Measurements from ENCODE around the gene FNIP2. TPM values are rescaled to one million over a fixed set of nuclear protein-coding genes. Genes with fewer than 3 reads are reported as not detected.
"Not testable (repeated sequence)": the region's sequence is repeated elsewhere in the genome, so short reads cannot be mapped to it uniquely, and the experiment has no call there.

Gene FNIP2
- total RNA-seq, 2 experiments from 2014 or later = 12.3 to 17.1 TPM

- CTCF ChIA-PET = no interaction called here
- Mint-ChIP-seq H3K4me1 (peaks cover 46% of the 10 kb centered on the region), H3K36me3 (peaks cover 5% of the 10 kb centered on the region), H3K27ac (no peak overlapping the region), H3K4me3 (no peak overlapping the region), H3K9me3 (ENCODE audit: low read depth) (no peaks in the 10 kb centered on the region), H3K27me3 (no peaks in the 10 kb centered on the region)
- no peak for ATAC-seq
- DNase-seq = no peak
Measured at GRCh38 chr4:158807691-158808090, 38.9 kb downstream of the FNIP2 start.

GRCh38 chr4:158808399-158808798 lies 39.6 kb downstream of the FNIP2 start:
- ATAC-seq = no peak
- no peak overlapping the region for H3K27ac Mint-ChIP-seq
- no peaks in the 10 kb centered on the region for H3K27me3 Mint-ChIP-seq
- H3K4me1 Mint-ChIP-seq = peaks cover 42% of the 10 kb centered on the region
- peaks cover 8% of the 10 kb centered on the region for H3K36me3 Mint-ChIP-seq
- H3K4me3 Mint-ChIP-seq = no peak overlapping the region
- no peak for DNase-seq
- CTCF ChIA-PET = no interaction called here
- no peaks in the 10 kb centered on the region for H3K9me3 Mint-ChIP-seq (ENCODE audit: low read depth)

GRCh38 chr4:158809208-158809607 lies 40.4 kb downstream of the FNIP2 start:
- CTCF ChIA-PET = not testable (repeated sequence)
- H3K27ac Mint-ChIP-seq = peak overlapping the region; percentile 50

GRCh38 chr4:158809611-158810486 lies 41.0 kb downstream of the FNIP2 start:
- CTCF ChIA-PET = interaction anchor here (0.7 kb wide), 1 partner anchor 41 kb away, joined by 3 read pairs; the partner anchor contains the start of gene FNIP2
- H3K36me3 Mint-ChIP-seq = peaks cover 12% of the 10 kb centered on the region
- H3K27ac Mint-ChIP-seq = peak overlapping the region; percentile 69
- peak overlapping the region; percentile 34 for H3K4me3 Mint-ChIP-seq
- DNase-seq (no peak), ATAC-seq (peak; percentile 74)
- no peaks in the 10 kb centered on the region for H3K9me3 Mint-ChIP-seq (ENCODE audit: low read depth)
- H3K4me1 Mint-ChIP-seq = peaks cover 40% of the 10 kb centered on the region
- H3K27me3 Mint-ChIP-seq = no peaks in the 10 kb centered on the region

More at GRCh38 chr4:158809208-158809607, 40.4 kb downstream of the FNIP2 start:
- H3K27me3 Mint-ChIP-seq; H3K4me3 Mint-ChIP-seq; H3K9me3 Mint-ChIP-seq (ENCODE audit: low read depth); DNase-seq; ATAC-seq: not testable (repeated sequence)
- Mint-ChIP-seq H3K36me3 (peaks cover 12% of the 10 kb centered on the region), H3K4me1 (peaks cover 39% of the 10 kb centered on the region)

- Mint-ChIP-seq H3K27me3 (no peaks in the 10 kb centered on the region), H3K4me3 (peak overlapping the region; percentile 34), H3K36me3 (peaks cover 12% of the 10 kb centered on the region), H3K4me1 (peaks cover 40% of the 10 kb centered on the region), H3K27ac (peak overlapping the region; percentile 69), H3K9me3 (ENCODE audit: low read depth) (no peaks in the 10 kb centered on the region)
- CTCF ChIA-PET = interaction anchor here (0.7 to 1.1 kb wide), 2 partner anchors 39 to 41 kb away, joined by 3 read pairs; partner anchors contain the start of gene FNIP2
- DNase-seq (no peak), ATAC-seq (peak; percentile 52)
Measured at GRCh38 chr4:158810487-158811215, 41.8 kb downstream of the FNIP2 start.

- Mint-ChIP-seq H3K4me3 (no peak overlapping the region), H3K27ac (no peak overlapping the region)
- no peak for DNase-seq
Measured at GRCh38 chr4:158811216-158811540, 42.4 kb downstream of the FNIP2 start.

GRCh38 chr4:158811704-158812103 lies 42.9 kb downstream of the FNIP2 start:
- no peak overlapping the region for H3K27ac Mint-ChIP-seq
- H3K9me3 Mint-ChIP-seq (ENCODE audit: low read depth) = no peaks in the 10 kb centered on the region
- no peaks in the 10 kb centered on the region for H3K27me3 Mint-ChIP-seq
- no peak overlapping the region for H3K4me3 Mint-ChIP-seq
- CTCF ChIA-PET = interaction anchor here (1.1 kb wide), 1 partner anchor 38 kb away, joined by 3 read pairs; no protein-coding TSS in a partner anchor
- H3K36me3 Mint-ChIP-seq = peaks cover 11% of the 10 kb centered on the region
- ATAC-seq (no peak), DNase-seq (no peak)
- peaks cover 42% of the 10 kb centered on the region for H3K4me1 Mint-ChIP-seq

More at GRCh38 chr4:158811216-158811540, 42.4 kb downstream of the FNIP2 start:
- ATAC-seq = no peak
- Mint-ChIP-seq H3K36me3 (peaks cover 12% of the 10 kb centered on the region), H3K9me3 (ENCODE audit: low read depth) (no peaks in the 10 kb centered on the region), H3K4me1 (peaks cover 41% of the 10 kb centered on the region), H3K27me3 (no peaks in the 10 kb centered on the region)
- CTCF ChIA-PET = interaction anchor here (1.1 kb wide), 1 partner anchor 39 kb away, joined by 3 read pairs; no protein-coding TSS in a partner anchor

GRCh38 chr4:158812133-158812532 lies 43.3 kb downstream of the FNIP2 start:
- ATAC-seq (no peak), DNase-seq (no peak)
- peaks cover 45% of the 10 kb centered on the region for H3K4me1 Mint-ChIP-seq
- no peaks in the 10 kb centered on the region for H3K27me3 Mint-ChIP-seq
- no peak overlapping the region for H3K27ac Mint-ChIP-seq
- CTCF ChIA-PET = interaction anchor here (1.1 kb wide), 1 partner anchor 38 kb away, joined by 3 read pairs; no protein-coding TSS in a partner anchor
- peaks cover 11% of the 10 kb centered on the region for H3K36me3 Mint-ChIP-seq
- no peaks in the 10 kb centered on the region for H3K9me3 Mint-ChIP-seq (ENCODE audit: low read depth)
- H3K4me3 Mint-ChIP-seq = no peak overlapping the region

GRCh38 chr4:158812543-158812942 lies 43.7 kb downstream of the FNIP2 start:
- H3K36me3 Mint-ChIP-seq = peaks cover 11% of the 10 kb centered on the region
- DNase-seq = no peak
- ATAC-seq = no peak
- CTCF ChIA-PET = no interaction called here
- H3K9me3 Mint-ChIP-seq (ENCODE audit: low read depth) = no peaks in the 10 kb centered on the region
- no peak overlapping the region for H3K4me3 Mint-ChIP-seq
- peaks cover 48% of the 10 kb centered on the region for H3K4me1 Mint-ChIP-seq
- no peak overlapping the region for H3K27ac Mint-ChIP-seq
- H3K27me3 Mint-ChIP-seq = no peaks in the 10 kb centered on the region

GRCh38 chr4:158813113-158813512 lies 44.3 kb downstream of the FNIP2 start:
- no peaks in the 10 kb centered on the region for H3K27me3 Mint-ChIP-seq
- H3K36me3 Mint-ChIP-seq = peaks cover 11% of the 10 kb centered on the region
- no peak for DNase-seq
- no peak overlapping the region for H3K27ac Mint-ChIP-seq
- H3K9me3 Mint-ChIP-seq (ENCODE audit: low read depth) = no peaks in the 10 kb centered on the region
- no peak for ATAC-seq
- CTCF ChIA-PET = no interaction called here
- H3K4me1 Mint-ChIP-seq = peaks cover 52% of the 10 kb centered on the region
- no peak overlapping the region for H3K4me3 Mint-ChIP-seq

GRCh38 chr4:158814207-158814606 lies 45.4 kb downstream of the FNIP2 start:
- CTCF ChIA-PET = no interaction called here
- ATAC-seq = no peak
- H3K4me1 Mint-ChIP-seq = peaks cover 54% of the 10 kb centered on the region
- no peaks in the 10 kb centered on the region for H3K9me3 Mint-ChIP-seq (ENCODE audit: low read depth)
- no peak for DNase-seq
- no peaks in the 10 kb centered on the region for H3K27me3 Mint-ChIP-seq
- peaks cover 11% of the 10 kb centered on the region for H3K36me3 Mint-ChIP-seq
- no peak overlapping the region for H3K4me3 Mint-ChIP-seq
- no peak overlapping the region for H3K27ac Mint-ChIP-seq

GRCh38 chr4:158814636-158815330 lies 46.0 kb downstream of the FNIP2 start:
- no peaks in the 10 kb centered on the region for H3K27me3 Mint-ChIP-seq
- no peak overlapping the region for H3K4me3 Mint-ChIP-seq
- H3K27ac Mint-ChIP-seq = no peak overlapping the region
- H3K9me3 Mint-ChIP-seq (ENCODE audit: low read depth) = no peaks in the 10 kb centered on the region
- H3K36me3 Mint-ChIP-seq = peaks cover 11% of the 10 kb centered on the region
- H3K4me1 Mint-ChIP-seq = peaks cover 54% of the 10 kb centered on the region
- CTCF ChIA-PET = interaction anchor here (0.9 kb wide), 1 partner anchor 35 kb away, joined by 3 read pairs; no protein-coding TSS in a partner anchor
- no peak for DNase-seq
- no peak for ATAC-seq

- ATAC-seq (no peak), DNase-seq (no peak)
- H3K4me1 Mint-ChIP-seq = peaks cover 55% of the 10 kb centered on the region
- CTCF ChIA-PET = interaction anchor here (0.8 kb wide), 1 partner anchor 9 kb away, joined by 3 read pairs; no protein-coding TSS in a partner anchor
- peaks cover 12% of the 10 kb centered on the region for H3K36me3 Mint-ChIP-seq
- H3K27me3 Mint-ChIP-seq = no peaks in the 10 kb centered on the region
- H3K4me3 Mint-ChIP-seq = no peak overlapping the region
- H3K9me3 Mint-ChIP-seq (ENCODE audit: low read depth) = no peaks in the 10 kb centered on the region
- H3K27ac Mint-ChIP-seq = peak overlapping the region; percentile 2
Measured at GRCh38 chr4:158816955-158817354, 48.1 kb downstream of the FNIP2 start.

Measured in activated CD8-positive, alpha-beta memory T cell treated with anti-CD3 and anti-CD28 coated beads, Interleukin-2, amount 10 ng/mL, durations not matched to agents 7 days and 5 days (primary cell).